ENCODE measurements around the gene NXT1.

NXT1 gene

GRCh38 chr20:23374441-23374840 lies 23.9 kb downstream of the NXT1 start:
- 0 out of 2 replicates have a peak, but pooled peaks cover 3% of the 10 kb centered on the region for H3K9me3 ChIP-seq (ENCODE audit: low read length)

DNA sequence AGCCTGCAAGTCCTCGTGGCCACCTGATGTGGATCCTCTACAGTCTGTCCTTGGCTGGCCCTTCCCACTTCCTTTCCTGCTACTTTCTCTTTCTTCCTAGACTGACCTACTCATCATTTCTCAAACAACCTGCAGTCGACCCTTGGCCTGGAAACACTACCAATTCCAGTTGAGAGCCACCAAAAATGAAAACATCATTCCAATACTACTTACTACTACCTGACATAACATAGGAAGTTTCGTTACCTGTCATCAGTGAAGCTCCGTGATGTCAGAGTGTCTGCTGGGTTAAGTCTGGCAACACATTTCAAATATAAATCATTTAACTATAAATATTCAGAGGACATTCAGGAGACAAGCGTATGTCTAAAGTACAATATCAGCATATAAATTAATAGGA lies 25.2 kb downstream of the NXT1 start:
- Histone ChIP-seq H3K27me3 (ENCODE audit: insufficient read depth, low read length) (no peaks in the 10 kb centered on the region), H3K9ac (ENCODE audit: low read length) (no peak overlapping the region), H3K9me3 (ENCODE audit: low read length) (0 out of 2 replicates have a peak, but pooled peaks cover 3% of the 10 kb centered on the region), H3K27ac (ENCODE audit: low read depth, low read length, poor library complexity, severe bottlenecking) (no peak overlapping the region), H3K4me1 (ENCODE audit: insufficient read depth, low read length, severe bottlenecking) (no peaks in the 10 kb centered on the region), H3K79me2 (ENCODE audit: insufficient read depth, low read length) (no peaks in the 10 kb centered on the region), H3K4me2 (ENCODE audit: low read length) (no peak overlapping the region), H3F3A (ENCODE audit: insufficient read depth, low read length) (no peaks in the 10 kb centered on the region), H4K20me1 (ENCODE audit: insufficient read depth, low read length) (no peaks in the 10 kb centered on the region), H3K4me3 (ENCODE audit: low read depth, low read length, poor library complexity, severe bottlenecking) (no peak overlapping the region), H2AFZ (ENCODE audit: low read length) (no peak overlapping the region), H3K9me2 (ENCODE audit: low read depth, low read length) (no peaks in the 10 kb centered on the region), H3K36me3 (ENCODE audit: insufficient read depth, low read length) (peaks cover 93% of the 10 kb centered on the region)
- no peak for TF ChIP-seq EZH2 (IDR thresholded peaks at IDR 0.05; ENCODE audit: borderline replicate concordance, low read length)
- TF ChIP-seq, protein P1, sequence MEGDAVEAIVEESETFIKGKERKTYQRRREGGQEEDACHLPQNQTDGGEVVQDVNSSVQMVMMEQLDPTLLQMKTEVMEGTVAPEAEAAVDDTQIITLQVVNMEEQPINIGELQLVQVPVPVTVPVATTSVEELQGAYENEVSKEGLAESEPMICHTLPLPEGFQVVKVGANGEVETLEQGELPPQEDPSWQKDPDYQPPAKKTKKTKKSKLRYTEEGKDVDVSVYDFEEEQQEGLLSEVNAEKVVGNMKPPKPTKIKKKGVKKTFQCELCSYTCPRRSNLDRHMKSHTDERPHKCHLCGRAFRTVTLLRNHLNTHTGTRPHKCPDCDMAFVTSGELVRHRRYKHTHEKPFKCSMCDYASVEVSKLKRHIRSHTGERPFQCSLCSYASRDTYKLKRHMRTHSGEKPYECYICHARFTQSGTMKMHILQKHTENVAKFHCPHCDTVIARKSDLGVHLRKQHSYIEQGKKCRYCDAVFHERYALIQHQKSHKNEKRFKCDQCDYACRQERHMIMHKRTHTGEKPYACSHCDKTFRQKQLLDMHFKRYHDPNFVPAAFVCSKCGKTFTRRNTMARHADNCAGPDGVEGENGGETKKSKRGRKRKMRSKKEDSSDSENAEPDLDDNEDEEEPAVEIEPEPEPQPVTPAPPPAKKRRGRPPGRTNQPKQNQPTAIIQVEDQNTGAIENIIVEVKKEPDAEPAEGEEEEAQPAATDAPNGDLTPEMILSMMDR (IDR thresholded peaks at IDR 0.05; ENCODE audit: low read length), result no peak

More at GRCh38 chr20:23374441-23374840, 23.9 kb downstream of the NXT1 start:
- Histone ChIP-seq H3K9me2 (ENCODE audit: low read depth, low read length) (no peaks in the 10 kb centered on the region), H2AFZ (ENCODE audit: low read length) (no peak overlapping the region), H4K20me1 (ENCODE audit: insufficient read depth, low read length) (no peaks in the 10 kb centered on the region), H3K36me3 (ENCODE audit: insufficient read depth, low read length) (peaks cover 94% of the 10 kb centered on the region), H3K4me2 (ENCODE audit: low read length) (no peak overlapping the region), H3K79me2 (ENCODE audit: insufficient read depth, low read length) (no peaks in the 10 kb centered on the region), H3K27me3 (ENCODE audit: insufficient read depth, low read length) (no peaks in the 10 kb centered on the region), H3K4me3 (ENCODE audit: low read depth, low read length, poor library complexity, severe bottlenecking) (no peak overlapping the region), H3F3A (ENCODE audit: insufficient read depth, low read length) (no peaks in the 10 kb centered on the region), H3K27ac (ENCODE audit: low read depth, low read length, poor library complexity, severe bottlenecking) (no peak overlapping the region), H3K4me1 (ENCODE audit: insufficient read depth, low read length, severe bottlenecking) (no peaks in the 10 kb centered on the region), H3K9ac (ENCODE audit: low read length) (no peak overlapping the region)
- TF ChIP-seq, protein P1 (IDR thresholded peaks at IDR 0.05; ENCODE audit: low read length), result no peak
- no peak for TF ChIP-seq EZH2 (IDR thresholded peaks at IDR 0.05; ENCODE audit: borderline replicate concordance, low read length)

DNA sequence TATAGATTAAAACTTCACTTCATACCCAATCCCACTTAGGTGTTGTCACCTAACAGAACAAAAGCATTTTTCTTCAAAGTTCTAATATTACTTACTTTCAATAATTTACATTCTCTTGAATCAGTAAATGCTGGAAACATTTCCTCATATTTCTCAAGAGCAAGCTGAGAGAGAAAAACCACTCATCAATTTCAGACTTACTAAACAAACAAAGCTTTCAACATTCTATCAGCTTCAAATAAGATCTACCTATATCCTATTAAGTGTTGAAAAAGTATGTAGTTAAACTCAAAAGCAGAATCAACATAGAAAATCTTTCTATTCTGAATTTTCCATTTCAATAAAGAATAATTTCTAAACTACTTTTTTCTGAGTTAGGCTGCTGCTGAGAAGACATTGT lies 29.2 kb downstream of the NXT1 start:
- Histone ChIP-seq H3K27ac (ENCODE audit: low read depth, low read length, poor library complexity, severe bottlenecking) (no peak overlapping the region), H3K9me3 (ENCODE audit: low read length) (peaks cover 7% of the 10 kb centered on the region; the same call in 1 of the 2 replicates), H3K9ac (ENCODE audit: low read length) (no peak overlapping the region), H3K4me2 (ENCODE audit: low read length) (no peak overlapping the region), H3K4me1 (ENCODE audit: insufficient read depth, low read length, severe bottlenecking) (no peaks in the 10 kb centered on the region), H3K27me3 (ENCODE audit: insufficient read depth, low read length) (no peaks in the 10 kb centered on the region), H4K20me1 (ENCODE audit: insufficient read depth, low read length) (no peaks in the 10 kb centered on the region), H3K36me3 (ENCODE audit: insufficient read depth, low read length) (peaks cover 83% of the 10 kb centered on the region), H3K79me2 (ENCODE audit: insufficient read depth, low read length) (no peaks in the 10 kb centered on the region), H3K9me2 (ENCODE audit: low read depth, low read length) (no peaks in the 10 kb centered on the region), H3K4me3 (ENCODE audit: low read depth, low read length, poor library complexity, severe bottlenecking) (no peak overlapping the region), H3F3A (ENCODE audit: insufficient read depth, low read length) (no peaks in the 10 kb centered on the region), H2AFZ (ENCODE audit: low read length) (no peak overlapping the region)
- TF ChIP-seq, protein P1 (IDR thresholded peaks at IDR 0.05; ENCODE audit: low read length), result no peak
- TF ChIP-seq EZH2 (IDR thresholded peaks at IDR 0.05; ENCODE audit: borderline replicate concordance, low read length), result no peak

Measured in OCI-LY1 (cell line).